ENCODE data around the gene LAIR2.

DNA sequence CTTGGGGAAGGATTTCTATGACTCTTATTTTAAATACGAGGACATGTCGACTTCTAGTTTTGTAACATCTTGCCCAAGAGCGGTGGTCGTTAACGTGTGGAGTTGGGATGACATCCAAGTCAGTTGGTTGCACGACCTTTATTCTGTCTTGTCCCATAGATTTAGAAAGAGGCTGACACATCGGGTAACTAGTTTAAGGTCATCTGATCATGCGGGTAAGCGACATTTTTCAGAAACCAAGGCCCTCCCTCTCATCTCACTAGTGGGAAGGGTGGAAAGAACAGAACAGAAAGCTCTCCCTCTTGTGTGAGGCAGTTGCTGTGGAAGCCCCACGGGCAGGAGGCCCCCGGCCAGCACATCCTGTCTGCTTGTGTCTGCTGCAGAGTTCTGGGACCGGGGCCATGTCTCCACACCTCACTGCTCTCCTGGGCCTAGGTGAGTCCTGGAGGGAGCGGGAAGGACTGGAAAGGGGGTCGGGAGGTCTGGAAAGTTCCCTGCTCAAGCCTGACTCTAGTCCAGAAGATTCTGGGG is at the start of gene LAIR2:
- TF ChIP-seq, protein P1, sequence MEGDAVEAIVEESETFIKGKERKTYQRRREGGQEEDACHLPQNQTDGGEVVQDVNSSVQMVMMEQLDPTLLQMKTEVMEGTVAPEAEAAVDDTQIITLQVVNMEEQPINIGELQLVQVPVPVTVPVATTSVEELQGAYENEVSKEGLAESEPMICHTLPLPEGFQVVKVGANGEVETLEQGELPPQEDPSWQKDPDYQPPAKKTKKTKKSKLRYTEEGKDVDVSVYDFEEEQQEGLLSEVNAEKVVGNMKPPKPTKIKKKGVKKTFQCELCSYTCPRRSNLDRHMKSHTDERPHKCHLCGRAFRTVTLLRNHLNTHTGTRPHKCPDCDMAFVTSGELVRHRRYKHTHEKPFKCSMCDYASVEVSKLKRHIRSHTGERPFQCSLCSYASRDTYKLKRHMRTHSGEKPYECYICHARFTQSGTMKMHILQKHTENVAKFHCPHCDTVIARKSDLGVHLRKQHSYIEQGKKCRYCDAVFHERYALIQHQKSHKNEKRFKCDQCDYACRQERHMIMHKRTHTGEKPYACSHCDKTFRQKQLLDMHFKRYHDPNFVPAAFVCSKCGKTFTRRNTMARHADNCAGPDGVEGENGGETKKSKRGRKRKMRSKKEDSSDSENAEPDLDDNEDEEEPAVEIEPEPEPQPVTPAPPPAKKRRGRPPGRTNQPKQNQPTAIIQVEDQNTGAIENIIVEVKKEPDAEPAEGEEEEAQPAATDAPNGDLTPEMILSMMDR (IDR thresholded peaks at IDR 0.05) = no peak
- no peak for TF ChIP-seq POLR2A (IDR thresholded peaks at IDR 0.05)
- TF ChIP-seq POLR2AphosphoS5 (IDR thresholded peaks at IDR 0.05) = no peak
